MM.1S (cell line): ENCODE data around the gene ACOT13.
"Not testable (repeated sequence)": the region's sequence is repeated elsewhere in the genome, so short reads cannot be mapped to it uniquely, and the experiment has no call there.

Experiments
- EZH2 ChIP-seq: fragments of 300-600 bp; sonication (generic); optimal IDR thresholded peaks from 2 replicates; pipeline ENCODE3; 2017; ENCODE audit warnings: low read depth, mild to moderate bottlenecking, antibody characterized with exemption, low read length, mixed read lengths
- EZH2phosphoT487 ChIP-seq: fragments of 300-600 bp; sonication (generic); IDR thresholded peaks from 2 replicates; pipeline ENCODE4 v1.6.1; 2018; ENCODE audit warnings: antibody characterized with exemption, low read length

DNA sequence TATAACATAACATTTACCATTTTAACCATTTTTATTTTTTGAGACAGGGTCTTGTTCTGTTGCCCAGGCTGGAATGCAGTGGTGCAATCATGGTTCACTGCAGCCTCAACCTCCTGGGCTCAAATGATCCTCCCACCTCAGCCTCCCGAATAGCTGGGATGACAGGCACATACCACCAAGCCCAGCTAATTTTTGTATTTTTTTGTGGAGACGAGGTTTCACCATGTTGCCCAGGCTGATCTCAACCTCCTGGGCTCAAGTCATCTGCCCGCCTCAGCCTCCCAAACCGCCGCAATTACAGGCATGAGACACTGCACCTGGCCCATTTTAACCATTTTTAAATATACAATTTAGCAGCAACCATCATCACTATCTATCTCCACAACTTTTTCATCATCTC is 26.2 kb upstream of the ACOT13 start:
- not testable (repeated sequence) for TF ChIP-seq EZH2phosphoT487, EZH2
